PC-3 (cell line): Measurements from ENCODE around the gene GLRA3. TPM values are rescaled to one million over a fixed set of nuclear protein-coding genes. Genes with fewer than 3 reads are reported as not detected.
A peak's percentile ranks its signal among the peaks of the same experiment; 100 is the strongest.

Experiments
- ATAC-seq: fragments of 200-7000 bp; cut with Tn5 transposase; 2 replicates; pipeline ENCODE4 v1.9.1; 2020; ENCODE audit warnings: mild to moderate bottlenecking, moderate library complexity
- BruUV-seq: library from RNA; stranded (reverse); fragments of 400-500 nt; replicated peaks from 2 replicates; lab custom pipeline; 2021; lab: Mats Ljungman, UMichigan
- CTCF ChIA-PET: fragments of 300-600 bp; sonication (Branson Sonifier 250); formaldehyde crosslinking; loops from one replicate; lab custom pipeline; 2022; ENCODE audit warnings: antibody characterized with exemption; lab: Charles Lee
- POLR2A ChIA-PET: fragments of 300-600 bp; sonication (Branson Sonifier 250); formaldehyde crosslinking; loops from one replicate; lab custom pipeline; 2022; ENCODE audit warnings: antibody characterized with exemption; ENCODE audit not compliant: unreplicated experiment; lab: Charles Lee
- DNase-seq: peaks from one replicate; pipeline ENCODE4 v3.0.0-alpha.2; 2015
- H2AFZ ChIP-seq: fragments of 300-600 bp; sonication (generic); 2 replicates; pipeline ENCODE4 v1.6.0; 2016; ENCODE audit warnings: antibody characterized with exemption, low read length
- H3F3A ChIP-seq: fragments of 300-600 bp; sonication (generic); one replicate; pipeline ENCODE4 v1.6.0; 2017; ENCODE audit warnings: antibody characterized with exemption, low read length, control low read depth, mild to moderate bottlenecking; ENCODE audit not compliant: unreplicated experiment
- H3K27ac ChIP-seq: fragments of 300-600 bp; sonication (generic); 2 replicates; pipeline ENCODE4 v1.5.1; 2016; ENCODE audit warnings: mild to moderate bottlenecking, low read length
- H3K27me3 ChIP-seq: fragments of 300-600 bp; sonication (generic); 2 replicates; pipeline ENCODE4 v1.6.1; 2016; ENCODE audit warnings: low read length, mixed read lengths
- H3K36me3 ChIP-seq: fragments of 300-600 bp; sonication (generic); 2 replicates; pipeline ENCODE4 v1.6.1; 2016; ENCODE audit warnings: low read depth, mixed run types, low read length, mixed read lengths
- H3K4me1 ChIP-seq: fragments of 300-600 bp; sonication (generic); 2 replicates; pipeline ENCODE4 v1.5.1; 2016; ENCODE audit warnings: low read length; ENCODE audit not compliant: insufficient read depth
- H3K4me2 ChIP-seq: fragments of 300-600 bp; sonication (generic); 2 replicates; pipeline ENCODE4 v1.6.0; 2016; ENCODE audit warnings: low read length
- H3K4me3 ChIP-seq: fragments of 300-600 bp; sonication (generic); 2 replicates; pipeline ENCODE4 v1.5.1; 2016; ENCODE audit warnings: mild to moderate bottlenecking, low read length, mixed read lengths
- H3K79me2 ChIP-seq: fragments of 300-600 bp; sonication (generic); 2 replicates; pipeline ENCODE4 v1.6.1; 2017; ENCODE audit warnings: low read length, mixed read lengths
- H3K9ac ChIP-seq: fragments of 300-600 bp; sonication (generic); 2 replicates; pipeline ENCODE4 v1.6.0; 2016; ENCODE audit warnings: mild to moderate bottlenecking, low read length
- H3K9me2 ChIP-seq: fragments of 300-600 bp; sonication (generic); replicated peaks from 2 replicates; pipeline ENCODE4 v1.6.1; 2016; ENCODE audit warnings: mixed run types, low read length, mixed read lengths
- H3K9me3 ChIP-seq: fragments of 300-600 bp; sonication (generic); 2 replicates; pipeline ENCODE4 v1.6.1; 2016; ENCODE audit warnings: low read length, mixed read lengths
- H4K20me1 ChIP-seq: fragments of 300-600 bp; sonication (generic); 2 replicates; pipeline ENCODE4 v1.6.1; 2016; ENCODE audit warnings: low read length, mixed read lengths
- CTCF ChIP-seq: fragments of 300-600 bp; sonication (generic); conservative IDR thresholded peaks from 2 replicates; pipeline ENCODE4 v1.5.1; 2017; ENCODE audit warnings: antibody characterized with exemption, low read depth, mild to moderate bottlenecking, low read length
- EZH2 ChIP-seq: fragments of 300-600 bp; sonication (generic); IDR thresholded peaks from one replicate; pipeline ENCODE4 v1.6.1; 2017; ENCODE audit warnings: antibody characterized with exemption, mild to moderate bottlenecking, low read length; ENCODE audit not compliant: unreplicated experiment
- EZH2phosphoT487 ChIP-seq: fragments of 300-600 bp; sonication (generic); IDR thresholded peaks from 2 replicates; pipeline ENCODE4 v1.6.1; 2018; ENCODE audit warnings: mild to moderate bottlenecking, antibody characterized with exemption, low read length, borderline replicate concordance
- intact Hi-C: fragments of 100-400 bp; cut with micrococcal nuclease; formaldehyde crosslinking; loops from 2 replicates; pipeline ENCODE4 v1.9.0; 2023
- total RNA-seq: library from RNA; depleted of rRNA; stranded (reverse); fragments of >200 nt; gene quantifications from 2 replicates; pipeline ENCODE4 v1.2.3, GENCODE V29; 2014

The GLRA3 gene
- total RNA-seq, 1 experiment from 2014 or later, result not detected

DNA sequence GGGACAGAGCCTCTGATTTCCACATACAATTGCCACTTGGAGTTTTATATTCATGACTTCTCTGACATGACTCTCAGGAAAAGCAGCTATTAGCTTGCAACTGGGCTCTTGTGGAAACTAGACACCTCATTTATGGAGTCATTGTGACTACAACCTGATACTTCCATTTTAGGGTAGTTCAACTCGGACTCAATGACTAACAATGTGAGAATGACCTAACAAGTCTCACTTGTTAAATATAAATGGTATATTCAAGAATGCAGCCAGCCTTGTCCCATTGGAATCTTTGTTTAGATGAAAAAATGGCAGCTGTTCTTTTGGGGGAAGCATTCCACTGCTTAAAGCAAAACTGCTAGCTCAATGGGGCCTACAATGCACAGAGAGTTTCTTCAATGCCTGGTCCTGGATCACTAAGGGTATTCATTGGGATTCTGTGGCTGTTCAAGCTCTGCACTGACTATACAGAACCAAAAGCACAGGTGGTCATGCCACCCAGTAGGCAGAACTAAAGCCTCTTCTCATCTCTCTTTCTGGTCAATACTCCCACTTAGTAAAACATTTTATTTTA, 36.5 kb upstream of the GLRA3 start:
- H3K9me3 ChIP-seq, result no peaks in the 10 kb centered on the region
- H3K4me2 ChIP-seq, result no peak overlapping the region
- H3K4me3 ChIP-seq, result no peak overlapping the region
- BruUV-seq, result no TSS peak
- no peak overlapping the region for H3K27ac ChIP-seq
- no peak overlapping the region for H2AFZ ChIP-seq
- no peaks in the 10 kb centered on the region for H3K36me3 ChIP-seq
- no peaks in the 10 kb centered on the region for H3K9me2 ChIP-seq
- CTCF ChIA-PET, result no interaction called here
- ATAC-seq (no peak), DNase-seq (peak; percentile 37)
- H3K79me2 ChIP-seq, result no peaks in the 10 kb centered on the region
- no peak for TF ChIP-seq EZH2phosphoT487
- TF ChIP-seq CTCF, result no peak
- TF ChIP-seq EZH2, result no peak
- no peaks in the 10 kb centered on the region for H3K27me3 ChIP-seq
- intact Hi-C loops, result no loop called here
- H3F3A ChIP-seq, result no peaks in the 10 kb centered on the region
- peaks cover 10% of the 10 kb centered on the region for H3K4me1 ChIP-seq
- H3K9ac ChIP-seq, result no peak overlapping the region
- no peaks in the 10 kb centered on the region for H4K20me1 ChIP-seq
- POLR2A ChIA-PET, result interaction anchor here (0.6 kb wide), 1 partner anchor 34 kb away, joined by 5 read pairs; no protein-coding TSS in a partner anchor

GRCh38 chr4:174864031-174864430, 35.0 kb upstream of the GLRA3 start:
- Histone ChIP-seq H4K20me1 (no peaks in the 10 kb centered on the region), H3K9ac (no peak overlapping the region), H3K36me3 (no peaks in the 10 kb centered on the region), H3K27me3 (no peaks in the 10 kb centered on the region), H3K27ac (no peak overlapping the region), H3K4me3 (no peak overlapping the region), H3K9me3 (no peaks in the 10 kb centered on the region), H3F3A (no peaks in the 10 kb centered on the region), H3K9me2 (no peaks in the 10 kb centered on the region), H3K4me2 (no peak overlapping the region), H3K79me2 (no peaks in the 10 kb centered on the region), H3K4me1 (peaks cover 5% of the 10 kb centered on the region), H2AFZ (no peak overlapping the region)
- no peak for DNase-seq
- ATAC-seq, result no peak
- intact Hi-C loops, result no loop called here
- ChIA-PET POLR2A (no interaction called here), CTCF (no interaction called here)
- no TSS peak for BruUV-seq
- no peak for TF ChIP-seq EZH2
- TF ChIP-seq CTCF, result no peak
- TF ChIP-seq EZH2phosphoT487, result no peak

DNA sequence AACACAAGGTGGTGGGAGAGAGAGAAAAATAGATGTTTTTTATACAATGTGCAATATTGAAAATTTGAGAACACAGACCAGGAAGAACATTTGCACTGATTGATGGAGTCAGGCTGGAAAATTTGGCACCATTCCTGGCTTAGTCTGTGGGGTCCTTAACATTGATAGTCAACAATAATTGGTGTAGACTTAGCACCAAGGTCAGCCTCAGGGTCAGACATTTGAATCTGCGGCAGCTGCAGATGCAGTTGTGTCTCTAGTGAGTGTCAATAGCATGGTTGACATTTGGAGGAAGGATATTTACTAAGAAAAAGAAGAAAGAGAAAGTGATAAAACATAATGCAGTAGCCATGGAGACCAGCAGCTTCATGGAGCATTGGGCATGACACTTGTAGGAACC, 31.5 kb upstream of the GLRA3 start:
- Histone ChIP-seq H3K27me3 (no peaks in the 10 kb centered on the region), H3K4me3 (no peak overlapping the region), H3K27ac (no peak overlapping the region), H4K20me1 (no peaks in the 10 kb centered on the region), H2AFZ (no peak overlapping the region), H3K4me1 (no peaks in the 10 kb centered on the region), H3K9ac (no peak overlapping the region), H3K4me2 (no peak overlapping the region), H3K36me3 (no peaks in the 10 kb centered on the region), H3K9me3 (no peaks in the 10 kb centered on the region), H3K9me2 (no peaks in the 10 kb centered on the region), H3K79me2 (no peaks in the 10 kb centered on the region), H3F3A (no peaks in the 10 kb centered on the region)
- no peak for TF ChIP-seq EZH2
- TF ChIP-seq CTCF, result no peak
- TF ChIP-seq EZH2phosphoT487, result no peak
- ATAC-seq (no peak), DNase-seq (no peak)
- ChIA-PET POLR2A (no interaction called here), CTCF (no interaction called here)
- intact Hi-C loops, result no loop called here
- no TSS peak for BruUV-seq
